Endothelial cell of umbilical vein (primary cell): ENCODE data around the gene MTAP. TPM values are rescaled to one million over a fixed set of nuclear protein-coding genes. Genes with fewer than 3 reads are reported as not detected.

ENCODE experiments used
- BruUV-seq: library from RNA; stranded (reverse); fragments of 400-500 nt; replicated peaks from 2 replicates; lab custom pipeline; 2021; lab: Mats Ljungman, UMichigan
- CTCF ChIA-PET: fragments of 300-600, 350-600 bp; sonication (Branson Sonifier 250); formaldehyde crosslinking; loops from one replicate; lab custom pipeline; 2021; ENCODE audit warnings: antibody characterized with exemption, inconsistent platforms; lab: Charles Lee
- POLR2A ChIA-PET: fragments of 300-600, 350-600 bp; sonication (Branson Sonifier 250); formaldehyde crosslinking; loops from one replicate; lab custom pipeline; 2021; ENCODE audit warnings: antibody characterized with exemption, inconsistent platforms; lab: Charles Lee
- DNase-seq: peaks from one replicate; pipeline ENCODE4 v3.0.0-alpha.2; 2011; ENCODE audit warnings: low read depth, low spot score
- FAIRE-seq: peaks from 2 replicates; lab custom pipeline; 2011; peaks lifted over from hg19 to GRCh38; lab: Jason Lieb, UNC
- H2AFZ ChIP-seq: 2 replicates; pipeline ENCODE4 v1.6.0; 2012; ENCODE audit warnings: low read depth, low read length, control low read depth, inconsistent platforms
- H3K27ac ChIP-seq: 2 replicates; pipeline ENCODE4 v1.5.1; 2011; ENCODE audit warnings: low read depth, mild to moderate bottlenecking, control low read depth, low read length, moderate library complexity; ENCODE audit not compliant: insufficient read depth
- H3K27me3 ChIP-seq, 2 experiments: 2 replicates each; pipeline versions ENCODE4 v1.6.0 to v1.6.1; 2011; ENCODE audit warnings: low read length in 2 of 2, mixed read lengths in 1 of 2; ENCODE audit not compliant: control insufficient read depth in 2 of 2, insufficient read depth in 2 of 2
- H3K36me3 ChIP-seq, 2 experiments: 2 replicates in 1 of 2; 3 replicates in 1 of 2; pipeline ENCODE4 v1.5.1; 2011; ENCODE audit warnings: low read length in 2 of 2, mild to moderate bottlenecking in 1 of 2, moderate library complexity in 1 of 2; ENCODE audit not compliant: control insufficient read depth in 2 of 2, insufficient read depth in 2 of 2; ENCODE audit errors: extremely low read depth in 1 of 2
- H3K4me1 ChIP-seq: 3 replicates; pipeline ENCODE4 v1.5.1; 2011; ENCODE audit warnings: mild to moderate bottlenecking, low read length; ENCODE audit not compliant: control insufficient read depth, insufficient read depth; ENCODE audit errors: extremely low read depth
- H3K4me2 ChIP-seq: 2 replicates; pipeline ENCODE4 v1.6.1; 2011; ENCODE audit warnings: low read length, control low read depth, mixed read lengths; ENCODE audit not compliant: insufficient read depth
- H3K4me3 ChIP-seq, 3 experiments: fragments of 200-600 bp in 1 of 3; sonication (generic), shearing (Covaris generic) in 1 of 3; replicated peaks in 1 of 3; 2 replicates each; pipeline ENCODE4 v1.5.1; 2011 to 2016; ENCODE audit warnings: control low read depth in 3 of 3, low read length in 3 of 3, mild to moderate bottlenecking in 2 of 3, inconsistent platforms in 1 of 3, low read depth in 1 of 3, moderate library complexity in 1 of 3; ENCODE audit not compliant: insufficient read depth in 1 of 3
- H3K79me2 ChIP-seq: 2 replicates; pipeline ENCODE4 v1.6.0; 2012; ENCODE audit warnings: low read length, inconsistent platforms; ENCODE audit not compliant: control insufficient read depth, insufficient read depth
- H3K9ac ChIP-seq: replicated peaks from 2 replicates; pipeline ENCODE3; 2011; ENCODE audit warnings: low read length, control low read depth; ENCODE audit not compliant: insufficient read depth; ENCODE audit errors: extremely low read depth
- H3K9me1 ChIP-seq: replicated peaks from 3 replicates; pipeline ENCODE4 v1.6.0; 2011; ENCODE audit warnings: mild to moderate bottlenecking, low read length; ENCODE audit not compliant: control insufficient read depth, insufficient read depth; ENCODE audit errors: extremely low read depth
- H3K9me3 ChIP-seq: replicated peaks from 2 replicates; pipeline ENCODE4 v1.5.1; 2012; ENCODE audit warnings: low read length, inconsistent platforms; ENCODE audit not compliant: control insufficient read depth, insufficient read depth
- H4K20me1 ChIP-seq: replicated peaks from 2 replicates; pipeline ENCODE3; 2011; ENCODE audit warnings: mild to moderate bottlenecking, low read length; ENCODE audit not compliant: control insufficient read depth, insufficient read depth; ENCODE audit errors: extremely low read depth
- CTCF ChIP-seq, 2 donors: IDR thresholded peaks; 1 replicate in 1 of 2; 2 replicates in 1 of 2; pipeline ENCODE4 v1.5.1; 2011; ENCODE audit warnings: low read length in 2 of 2, mild to moderate bottlenecking in 2 of 2, moderate library complexity in 2 of 2, control low read depth in 1 of 2, inconsistent platforms in 1 of 2, low read depth in 1 of 2; ENCODE audit not compliant: insufficient read depth in 1 of 2; ENCODE audit errors: extremely low read depth in 1 of 2
- EZH2 ChIP-seq: IDR thresholded peaks from 2 replicates; pipeline ENCODE4 v1.6.1; 2012; ENCODE audit warnings: borderline replicate concordance, low read depth, mild to moderate bottlenecking, moderate library complexity, low read length, inconsistent platforms; ENCODE audit not compliant: severe bottlenecking
- FOS ChIP-seq: IDR thresholded peaks from 2 replicates; pipeline ENCODE4 v1.6.1; 2011; ENCODE audit warnings: mild to moderate bottlenecking, low read length, moderate library complexity, borderline replicate concordance; ENCODE audit not compliant: insufficient read depth
- GATA2 ChIP-seq: IDR thresholded peaks from 2 replicates; pipeline ENCODE4 v1.7.0; 2011; ENCODE audit warnings: low read depth, mild to moderate bottlenecking, moderate library complexity, mixed read lengths, low read length; ENCODE audit not compliant: insufficient read length, insufficient read depth
- JUN ChIP-seq: IDR thresholded peaks from 2 replicates; pipeline ENCODE4 v1.6.1; 2011; ENCODE audit warnings: borderline replicate concordance, low read depth; ENCODE audit not compliant: insufficient read length, insufficient read depth
- MAX ChIP-seq: IDR thresholded peaks from 2 replicates; pipeline ENCODE4 v1.6.1; 2011; ENCODE audit not compliant: insufficient read depth, insufficient read length
- MYC ChIP-seq: IDR thresholded peaks from one replicate; pipeline ENCODE4 v1.6.1; 2011; ENCODE audit warnings: mild to moderate bottlenecking, low read depth, low read length
- POLR2A ChIP-seq: IDR thresholded peaks from 2 replicates; pipeline ENCODE4 v1.6.1; 2012; ENCODE audit warnings: low read depth, mild to moderate bottlenecking, control low read depth, low read length
- POLR2AphosphoS5 ChIP-seq: IDR thresholded peaks from 2 replicates; pipeline ENCODE4 v1.6.1; 2012; ENCODE audit warnings: low read depth, mild to moderate bottlenecking, control low read depth, low read length, moderate library complexity; ENCODE audit not compliant: insufficient read depth
- dilution Hi-C: fragments of 300-500 bp; cut with MboI; formaldehyde crosslinking; loops from one replicate; pipeline ENCODE4 v1.15.0; 2019; ENCODE audit warnings: low sequenced_read_pairs; ENCODE audit not compliant: extremely low pct_ligation_motif_present
- intact Hi-C: fragments of 100-400 bp; cut with micrococcal nuclease; formaldehyde crosslinking; loops from one replicate; pipeline ENCODE4 v1.10.0; 2022
- polyA plus RNA-seq, 4 experiments: library from polyadenylated mRNA; depleted of rRNA in 3 of 4; stranded (reverse) in 3 of 4; unstranded in 1 of 4; fragments of >200 nt; gene quantifications; 2 replicates each; pipeline versions ENCODE4 v1.2.1 to v1.2.3, GENCODE V29; 2011 to 2012; ENCODE audit warnings: missing spikeins in 1 of 4
- total RNA-seq: library from RNA; stranded (reverse); gene quantifications from 2 replicates; pipeline ENCODE4 v1.2.3, GENCODE V29; 2021

Gene MTAP
- total and polyA plus RNA-seq, 2 donors (not counting 3 experiments of a cell fraction or from before 2014, with no cell fraction given), result 11.3 to 55.1 TPM

DNA sequence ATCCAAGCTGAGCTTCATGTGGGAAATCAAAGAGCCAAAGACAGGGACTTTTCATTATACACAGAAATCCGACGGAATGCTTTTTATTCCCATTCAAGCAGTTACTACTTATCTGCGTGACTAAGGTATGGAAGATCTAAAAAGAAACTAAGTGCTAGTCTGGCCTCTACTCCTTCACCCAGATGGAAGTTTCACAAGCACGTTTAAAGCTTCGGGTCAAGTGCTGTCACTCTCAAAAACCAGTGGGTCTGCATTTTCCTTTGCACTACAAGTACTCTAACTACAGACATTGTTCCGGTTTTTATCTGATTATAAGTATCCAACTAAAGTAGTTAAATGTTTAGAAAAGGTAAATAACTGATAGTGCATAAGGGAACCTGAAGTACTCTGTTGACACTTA, 13.7 kb upstream of the MTAP start:
- Histone ChIP-seq H3K9me1 (no peaks in the 10 kb centered on the region), H3K27ac (no peak overlapping the region), H4K20me1 (no peaks in the 10 kb centered on the region), H3K9ac (no peak overlapping the region), H3K27me3 (peaks cover 5 to 19% of the 10 kb centered on the region in 2 experiments), H3K79me2 (no peaks in the 10 kb centered on the region), H2AFZ (peak overlapping the region; percentile 62), H3K9me3 (no peaks in the 10 kb centered on the region), H3K36me3 (no peaks in the 10 kb centered on the region), H3K4me1 (no peaks in the 10 kb centered on the region), H3K4me2 (no peak overlapping the region), H3K4me3 (no peak overlapping the region)
- FAIRE-seq (no peak), DNase-seq (no peak)
- no TSS peak for BruUV-seq
- POLR2A ChIA-PET, result no interaction called here
- CTCF ChIA-PET, result interaction anchor here (0.6 to 2.9 kb wide), 26 partner anchors 38 to 605 kb away, joined by 3 to 51 read pairs (median 4); no protein-coding TSS in a partner anchor
- dilution Hi-C loops (loop anchor here (25.0 kb wide), 1 partner anchor 226 kb away; no protein-coding TSS in a partner anchor), intact Hi-C loops (loop anchor here (1.0 to 5.0 kb wide), 12 partner anchors 44 to 591 kb away; no protein-coding TSS in a partner anchor)
- TF ChIP-seq POLR2A (no peak), MYC (no peak), POLR2AphosphoS5 (no peak), MAX (no peak), EZH2 (no peak), JUN (no peak), CTCF (IDR thresholded peaks at IDR 0.05; ENCODE audit: extremely low read depth in 1 of 2, insufficient read depth in 1 of 2, low read depth in 1 of 2, low read length in 2 of 2) (no peak), GATA2 (no peak), FOS (no peak)
